Measurements from ENCODE around the gene OLFML1.

- TF ChIP-seq, protein P1, sequence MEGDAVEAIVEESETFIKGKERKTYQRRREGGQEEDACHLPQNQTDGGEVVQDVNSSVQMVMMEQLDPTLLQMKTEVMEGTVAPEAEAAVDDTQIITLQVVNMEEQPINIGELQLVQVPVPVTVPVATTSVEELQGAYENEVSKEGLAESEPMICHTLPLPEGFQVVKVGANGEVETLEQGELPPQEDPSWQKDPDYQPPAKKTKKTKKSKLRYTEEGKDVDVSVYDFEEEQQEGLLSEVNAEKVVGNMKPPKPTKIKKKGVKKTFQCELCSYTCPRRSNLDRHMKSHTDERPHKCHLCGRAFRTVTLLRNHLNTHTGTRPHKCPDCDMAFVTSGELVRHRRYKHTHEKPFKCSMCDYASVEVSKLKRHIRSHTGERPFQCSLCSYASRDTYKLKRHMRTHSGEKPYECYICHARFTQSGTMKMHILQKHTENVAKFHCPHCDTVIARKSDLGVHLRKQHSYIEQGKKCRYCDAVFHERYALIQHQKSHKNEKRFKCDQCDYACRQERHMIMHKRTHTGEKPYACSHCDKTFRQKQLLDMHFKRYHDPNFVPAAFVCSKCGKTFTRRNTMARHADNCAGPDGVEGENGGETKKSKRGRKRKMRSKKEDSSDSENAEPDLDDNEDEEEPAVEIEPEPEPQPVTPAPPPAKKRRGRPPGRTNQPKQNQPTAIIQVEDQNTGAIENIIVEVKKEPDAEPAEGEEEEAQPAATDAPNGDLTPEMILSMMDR (IDR thresholded peaks at IDR 0.05), result peak; percentile 60 to 79 (median 65)
- TF ChIP-seq POLR2A (IDR thresholded peaks at IDR 0.05), result peak; percentile 45 to 79
- peak in 1 of 2 donors; percentile 64 for TF ChIP-seq EP300 (IDR thresholded peaks at IDR 0.05)
Measured at GRCh38 chr11:7513234-7514098, 28.2 kb downstream of the OLFML1 start, which contains the start of gene PPFIBP2.

All from tibial nerve (tissue), 4 donors.